ENCODE data around the gene WARS2.

DNA sequence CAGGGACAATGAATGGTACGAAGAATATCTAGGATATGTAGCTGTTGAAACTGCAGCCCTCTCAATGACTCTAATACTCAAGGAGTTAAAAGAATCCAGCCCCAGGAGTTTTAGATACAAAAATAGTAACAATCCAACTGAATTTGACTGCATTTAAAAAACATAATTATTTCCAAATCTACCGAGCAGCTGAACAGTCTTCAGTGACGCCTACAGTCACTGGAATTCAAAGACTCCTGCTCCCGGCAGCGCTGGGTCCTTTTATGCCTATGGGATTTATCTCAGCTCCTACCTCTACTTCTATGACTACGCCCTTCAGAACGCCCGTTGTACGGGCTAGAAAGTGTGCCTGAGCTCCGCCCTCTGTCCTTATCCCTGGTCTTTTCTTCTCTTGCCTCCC is 55.7 kb downstream of the WARS2 start:
- no peak for TF ChIP-seq YY1 (IDR thresholded peaks at IDR 0.05; ENCODE audit: insufficient read depth, insufficient read length)
- TF ChIP-seq SUZ12 (IDR thresholded peaks at IDR 0.05; ENCODE audit: extremely low read depth, insufficient read depth, insufficient read length), result no peak
